Measurements from ENCODE around the gene COG2.

The COG2 gene

GRCh38 chr1:230682274-230682673 lies 40.0 kb downstream of the COG2 start:
- Histone ChIP-seq H3K27me3 (ENCODE audit: control insufficient read depth in 5 of 5, insufficient read depth in 4 of 5, low read length in 5 of 5) (no peaks in the 10 kb centered on the region), H3K27ac (ENCODE audit: low read depth, low read length) (no peak overlapping the region), H3K9me3 (ENCODE audit: control insufficient read depth in 5 of 5, low read length in 5 of 5) (no peaks in the 10 kb centered on the region), H3K4me1 (ENCODE audit: control insufficient read depth in 5 of 5, insufficient read depth in 5 of 5, low read length in 5 of 5) (peaks cover 0 to 5% (median 0%) of the 10 kb centered on the region in 5 donors), H3K9ac (ENCODE audit: low read length in 5 of 5) (no peak overlapping the region), H3K36me3 (ENCODE audit: control insufficient read depth in 5 of 5, insufficient read depth in 5 of 5, low read length in 5 of 5) (peaks cover 50 to 83% (median 69%) of the 10 kb centered on the region in 5 donors), H3K4me3 (ENCODE audit: low read depth in 1 of 5, low read length in 5 of 5) (no peak overlapping the region)

DNA sequence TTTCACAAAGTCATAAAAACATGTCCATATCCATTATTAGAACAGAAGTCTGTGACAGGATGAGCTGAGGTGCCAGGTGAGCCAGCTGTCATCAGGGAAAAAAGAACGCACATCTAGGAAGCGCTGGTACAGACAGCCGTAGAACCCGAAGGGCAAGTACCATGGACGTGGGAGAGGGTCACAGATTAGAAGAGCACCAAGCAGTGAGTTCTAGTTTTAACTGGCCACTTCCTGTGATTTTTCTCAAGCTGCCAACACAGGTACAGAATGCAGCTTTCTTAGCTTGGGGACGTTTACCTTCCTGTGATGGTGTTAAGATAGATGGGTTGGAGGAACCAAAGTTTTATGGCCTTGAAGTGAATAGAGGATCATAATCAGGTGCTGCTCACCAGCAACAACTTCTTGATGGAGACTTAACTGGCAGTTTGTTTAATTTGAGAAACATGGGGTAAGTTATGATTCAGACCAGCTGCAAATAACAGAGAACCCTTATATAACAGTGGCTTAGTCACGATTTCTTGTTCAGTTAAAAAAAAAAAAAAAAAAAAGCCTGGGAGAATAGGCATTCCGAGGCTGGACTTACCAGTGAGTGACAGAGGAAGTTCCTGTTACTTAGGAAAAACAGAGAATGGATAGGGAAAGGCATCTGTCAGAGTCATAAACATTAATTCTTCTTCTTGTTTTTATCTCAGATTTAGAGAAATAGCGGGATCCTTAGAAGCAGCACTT lies 40.8 kb downstream of the COG2 start:
- Histone ChIP-seq H3K9me3 (ENCODE audit: control insufficient read depth in 5 of 5, low read length in 5 of 5) (no peaks in the 10 kb centered on the region), H3K36me3 (ENCODE audit: control insufficient read depth in 5 of 5, insufficient read depth in 5 of 5, low read length in 5 of 5) (peaks cover 51 to 83% (median 72%) of the 10 kb centered on the region in 5 donors), H3K27ac (ENCODE audit: low read depth, low read length) (no peak overlapping the region), H3K27me3 (ENCODE audit: control insufficient read depth in 5 of 5, insufficient read depth in 4 of 5, low read length in 5 of 5) (no peaks in the 10 kb centered on the region), H3K9ac (ENCODE audit: low read length in 5 of 5) (no peak overlapping the region), H3K4me1 (ENCODE audit: control insufficient read depth in 5 of 5, insufficient read depth in 5 of 5, low read length in 5 of 5) (peaks cover 0 to 5% (median 0%) of the 10 kb centered on the region in 5 donors), H3K4me3 (ENCODE audit: low read depth in 1 of 5, low read length in 5 of 5) (no peak overlapping the region)

DNA sequence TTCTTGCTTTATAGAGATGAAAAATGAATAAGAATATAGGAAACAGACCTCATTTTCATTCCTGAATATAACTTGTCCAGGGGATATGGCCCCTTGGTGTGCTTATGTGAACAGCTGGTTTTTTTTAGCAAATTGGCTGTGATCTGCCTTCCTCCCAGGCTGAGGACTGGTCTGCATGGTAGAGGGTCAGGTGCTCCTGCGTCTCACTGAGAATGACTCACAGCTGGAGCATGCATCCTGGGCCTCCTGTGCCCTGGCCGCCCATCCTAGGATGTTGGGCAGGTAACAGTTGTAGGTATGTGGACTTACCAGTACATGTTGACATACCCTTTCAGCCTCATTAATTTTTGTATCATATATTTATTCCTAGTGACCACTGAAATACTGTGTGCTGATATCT lies 41.9 kb downstream of the COG2 start:
- peaks cover 50 to 80% (median 66%) of the 10 kb centered on the region in 5 donors for H3K36me3 ChIP-seq (ENCODE audit: control insufficient read depth in 5 of 5, insufficient read depth in 5 of 5, low read length in 5 of 5)

GRCh38 chr1:230684998-230685397 lies 42.7 kb downstream of the COG2 start:
- Histone ChIP-seq H3K27ac (ENCODE audit: low read depth, low read length) (no peak overlapping the region), H3K27me3 (ENCODE audit: control insufficient read depth in 5 of 5, insufficient read depth in 4 of 5, low read length in 5 of 5) (no peaks in the 10 kb centered on the region), H3K9ac (ENCODE audit: low read length in 5 of 5) (no peak overlapping the region), H3K4me1 (ENCODE audit: control insufficient read depth in 5 of 5, insufficient read depth in 5 of 5, low read length in 5 of 5) (peaks cover 0 to 5% (median 0%) of the 10 kb centered on the region in 5 donors), H3K4me3 (ENCODE audit: low read depth in 1 of 5, low read length in 5 of 5) (no peak overlapping the region), H3K36me3 (ENCODE audit: control insufficient read depth in 5 of 5, insufficient read depth in 5 of 5, low read length in 5 of 5) (peaks cover 41 to 80% (median 66%) of the 10 kb centered on the region in 5 donors), H3K9me3 (ENCODE audit: control insufficient read depth in 5 of 5, low read length in 5 of 5) (no peaks in the 10 kb centered on the region)

More for the DNA sequence above, 41.9 kb downstream of the COG2 start:
- Histone ChIP-seq H3K27me3 (ENCODE audit: control insufficient read depth in 5 of 5, insufficient read depth in 4 of 5, low read length in 5 of 5) (no peaks in the 10 kb centered on the region), H3K9ac (ENCODE audit: low read length in 5 of 5) (no peak overlapping the region), H3K27ac (ENCODE audit: low read depth, low read length) (no peak overlapping the region), H3K4me3 (ENCODE audit: low read depth in 1 of 5, low read length in 5 of 5) (no peak overlapping the region), H3K4me1 (ENCODE audit: control insufficient read depth in 5 of 5, insufficient read depth in 5 of 5, low read length in 5 of 5) (peaks cover 0 to 5% (median 0%) of the 10 kb centered on the region in 5 donors), H3K9me3 (ENCODE audit: control insufficient read depth in 5 of 5, low read length in 5 of 5) (no peaks in the 10 kb centered on the region)

DNA sequence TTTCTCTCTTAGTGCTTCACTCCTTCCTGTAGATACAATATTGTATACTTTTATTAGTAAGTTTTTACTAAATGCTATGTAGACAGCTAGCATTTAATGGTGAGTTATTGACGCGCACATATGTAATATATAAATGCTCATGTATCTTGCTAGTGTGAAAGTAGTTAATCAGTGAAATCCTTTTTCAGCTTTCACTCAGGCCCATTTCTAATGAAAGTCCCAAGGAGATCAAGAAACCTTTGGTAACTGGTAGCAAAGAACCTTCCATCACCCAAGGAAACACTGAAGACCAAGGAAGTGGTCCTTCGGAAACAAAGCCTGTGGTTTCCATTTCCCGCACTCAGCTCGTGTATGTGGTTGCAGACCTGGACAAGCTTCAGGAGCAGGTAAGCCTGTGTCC lies 44.5 kb downstream of the COG2 start:
- H3K4me1 ChIP-seq (ENCODE audit: control insufficient read depth in 5 of 5, insufficient read depth in 5 of 5, low read length in 5 of 5) = peaks cover 0 to 2% (median 0%) of the 10 kb centered on the region in 5 donors
- no peak overlapping the region for H3K9ac ChIP-seq (ENCODE audit: low read length in 5 of 5)
- H3K4me3 ChIP-seq (ENCODE audit: low read depth in 1 of 5, low read length in 5 of 5) = no peak overlapping the region
- H3K36me3 ChIP-seq (ENCODE audit: control insufficient read depth in 5 of 5, insufficient read depth in 5 of 5, low read length in 5 of 5) = peaks cover 49 to 90% (median 76%) of the 10 kb centered on the region in 5 donors
- no peaks in the 10 kb centered on the region for H3K9me3 ChIP-seq (ENCODE audit: control insufficient read depth in 5 of 5, low read length in 5 of 5)
- H3K27me3 ChIP-seq (ENCODE audit: control insufficient read depth in 5 of 5, insufficient read depth in 4 of 5, low read length in 5 of 5) = no peaks in the 10 kb centered on the region
- no peak overlapping the region for H3K27ac ChIP-seq (ENCODE audit: low read depth, low read length)

DNA sequence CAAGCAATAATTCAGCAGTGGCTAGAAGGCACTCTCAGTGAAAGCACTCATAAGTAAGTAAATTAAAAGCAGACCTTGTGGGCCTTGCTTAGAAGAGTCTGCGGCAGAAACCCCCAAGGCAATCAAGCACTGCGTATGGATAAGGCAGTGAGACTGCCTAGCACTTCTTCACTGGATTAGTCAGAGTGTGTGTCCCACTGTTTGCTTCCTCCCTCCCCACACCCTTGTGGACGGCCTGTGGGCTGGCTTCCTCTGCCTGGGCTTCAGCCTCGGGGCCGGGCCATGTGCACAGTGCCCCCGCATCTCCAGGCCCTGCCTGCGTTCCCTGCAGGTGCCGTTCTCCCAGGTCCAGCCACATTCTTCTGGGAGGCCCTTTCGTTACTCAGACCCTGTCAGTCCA lies 47.8 kb downstream of the COG2 start:
- no peaks in the 10 kb centered on the region for H3K27me3 ChIP-seq (ENCODE audit: control insufficient read depth in 5 of 5, insufficient read depth in 4 of 5, low read length in 5 of 5)
- H3K4me1 ChIP-seq (ENCODE audit: control insufficient read depth in 5 of 5, insufficient read depth in 5 of 5, low read length in 5 of 5) = no peaks in the 10 kb centered on the region
- H3K9ac ChIP-seq (ENCODE audit: low read length in 5 of 5) = no peak overlapping the region
- no peak overlapping the region for H3K4me3 ChIP-seq (ENCODE audit: low read depth in 1 of 5, low read length in 5 of 5)
- H3K36me3 ChIP-seq (ENCODE audit: control insufficient read depth in 5 of 5, insufficient read depth in 5 of 5, low read length in 5 of 5) = peaks cover 48 to 84% (median 74%) of the 10 kb centered on the region in 5 donors
- H3K27ac ChIP-seq (ENCODE audit: low read depth, low read length) = no peak overlapping the region
- no peaks in the 10 kb centered on the region for H3K9me3 ChIP-seq (ENCODE audit: control insufficient read depth in 5 of 5, low read length in 5 of 5)

- Histone ChIP-seq H3K36me3 (ENCODE audit: control insufficient read depth in 5 of 5, insufficient read depth in 5 of 5, low read length in 5 of 5) (peaks cover 37 to 71% (median 60%) of the 10 kb centered on the region in 5 donors), H3K4me3 (ENCODE audit: low read depth in 1 of 5, low read length in 5 of 5) (no peak overlapping the region), H3K9me3 (ENCODE audit: control insufficient read depth in 5 of 5, low read length in 5 of 5) (no peaks in the 10 kb centered on the region), H3K4me1 (ENCODE audit: control insufficient read depth in 5 of 5, insufficient read depth in 5 of 5, low read length in 5 of 5) (no peaks in the 10 kb centered on the region), H3K27me3 (ENCODE audit: control insufficient read depth in 5 of 5, insufficient read depth in 4 of 5, low read length in 5 of 5) (no peaks in the 10 kb centered on the region), H3K9ac (ENCODE audit: low read length in 5 of 5) (no peak overlapping the region), H3K27ac (ENCODE audit: low read depth, low read length) (no peak overlapping the region)
Measured at GRCh38 chr1:230691615-230692014, 49.3 kb downstream of the COG2 start.

- peaks cover 22 to 57% (median 49%) of the 10 kb centered on the region in 5 donors for H3K36me3 ChIP-seq (ENCODE audit: control insufficient read depth in 5 of 5, insufficient read depth in 5 of 5, low read length in 5 of 5)
- H3K9ac ChIP-seq (ENCODE audit: low read length in 5 of 5) = no peak overlapping the region
- H3K27ac ChIP-seq (ENCODE audit: low read depth, low read length) = no peak overlapping the region
- H3K27me3 ChIP-seq (ENCODE audit: control insufficient read depth in 5 of 5, insufficient read depth in 4 of 5, low read length in 5 of 5) = no peaks in the 10 kb centered on the region
- H3K4me3 ChIP-seq (ENCODE audit: low read depth in 1 of 5, low read length in 5 of 5) = no peak overlapping the region
- peaks cover 0 to 3% (median 0%) of the 10 kb centered on the region in 5 donors for H3K4me1 ChIP-seq (ENCODE audit: control insufficient read depth in 5 of 5, insufficient read depth in 5 of 5, low read length in 5 of 5)
- no peaks in the 10 kb centered on the region for H3K9me3 ChIP-seq (ENCODE audit: control insufficient read depth in 5 of 5, low read length in 5 of 5)
Measured at GRCh38 chr1:230693221-230693620, 50.9 kb downstream of the COG2 start.

GRCh38 chr1:230693777-230694176 lies 51.5 kb downstream of the COG2 start:
- H3K9ac ChIP-seq (ENCODE audit: low read length in 5 of 5) = no peak overlapping the region
- H3K36me3 ChIP-seq (ENCODE audit: control insufficient read depth in 5 of 5, insufficient read depth in 5 of 5, low read length in 5 of 5) = peaks cover 20 to 52% (median 45%) of the 10 kb centered on the region in 5 donors

GRCh38 chr1:230694464-230694863 lies 52.2 kb downstream of the COG2 start:
- H3K36me3 ChIP-seq (ENCODE audit: control insufficient read depth in 5 of 5, insufficient read depth in 5 of 5, low read length in 5 of 5) = peaks cover 20 to 47% (median 42%) of the 10 kb centered on the region in 5 donors
- H3K4me1 ChIP-seq (ENCODE audit: control insufficient read depth in 5 of 5, insufficient read depth in 5 of 5, low read length in 5 of 5) = peaks cover 0 to 3% (median 0%) of the 10 kb centered on the region in 5 donors
- H3K27ac ChIP-seq (ENCODE audit: low read depth, low read length) = no peak overlapping the region
- H3K9me3 ChIP-seq (ENCODE audit: control insufficient read depth in 5 of 5, low read length in 5 of 5) = no peaks in the 10 kb centered on the region
- H3K27me3 ChIP-seq (ENCODE audit: control insufficient read depth in 5 of 5, insufficient read depth in 4 of 5, low read length in 5 of 5) = no peaks in the 10 kb centered on the region
- H3K4me3 ChIP-seq (ENCODE audit: low read depth in 1 of 5, low read length in 5 of 5) = no peak overlapping the region
- no peak overlapping the region for H3K9ac ChIP-seq (ENCODE audit: low read length in 5 of 5)

More at GRCh38 chr1:230693777-230694176, 51.5 kb downstream of the COG2 start:
- Histone ChIP-seq H3K27ac (ENCODE audit: low read depth, low read length) (no peak overlapping the region), H3K4me3 (ENCODE audit: low read depth in 1 of 5, low read length in 5 of 5) (no peak overlapping the region), H3K27me3 (ENCODE audit: control insufficient read depth in 5 of 5, insufficient read depth in 4 of 5, low read length in 5 of 5) (no peaks in the 10 kb centered on the region), H3K4me1 (ENCODE audit: control insufficient read depth in 5 of 5, insufficient read depth in 5 of 5, low read length in 5 of 5) (peaks cover 0 to 3% (median 0%) of the 10 kb centered on the region in 5 donors), H3K9me3 (ENCODE audit: control insufficient read depth in 5 of 5, low read length in 5 of 5) (no peaks in the 10 kb centered on the region)

All from subcutaneous abdominal adipose tissue (tissue), 5 donors.